Transverse colon (tissue), 4 donors: Measurements from ENCODE around the gene TM6SF1.

Experiments used
- EP300 ChIP-seq: sonication (generic); formaldehyde crosslinking; IDR thresholded peaks from one replicate; pipeline ENCODE4 v1.6.1; 2017; ENCODE audit warnings: antibody characterized with exemption, low read depth
- POLR2A ChIP-seq: fragments of 450-650 bp; IDR thresholded peaks from one replicate; pipeline ENCODE4 v1.6.1; 2016; ENCODE audit warnings: antibody characterized with exemption, mild to moderate bottlenecking, moderate library complexity
- POLR2AphosphoS5 ChIP-seq, 3 donors: sonication (generic); formaldehyde crosslinking; IDR thresholded peaks; one replicate each; pipeline ENCODE4 v1.6.1; 2016; ENCODE audit warnings: antibody characterized with exemption in 3 of 3
- TF ChIP-seq, protein P1 (sequence below), 5 experiments: fragments of 200-600 bp in 3 of 5; fragments of 450-650 bp in 2 of 5; sonication (generic) in 3 of 5; IDR thresholded peaks; 1 replicate in 2 of 5; 2 replicates in 3 of 5; pipeline ENCODE4 v1.5.1; 2016 to 2017; ENCODE audit warnings: antibody characterized with exemption in 5 of 5, inconsistent platforms in 3 of 5, mild to moderate bottlenecking in 2 of 5, moderate library complexity in 1 of 5

DNA sequence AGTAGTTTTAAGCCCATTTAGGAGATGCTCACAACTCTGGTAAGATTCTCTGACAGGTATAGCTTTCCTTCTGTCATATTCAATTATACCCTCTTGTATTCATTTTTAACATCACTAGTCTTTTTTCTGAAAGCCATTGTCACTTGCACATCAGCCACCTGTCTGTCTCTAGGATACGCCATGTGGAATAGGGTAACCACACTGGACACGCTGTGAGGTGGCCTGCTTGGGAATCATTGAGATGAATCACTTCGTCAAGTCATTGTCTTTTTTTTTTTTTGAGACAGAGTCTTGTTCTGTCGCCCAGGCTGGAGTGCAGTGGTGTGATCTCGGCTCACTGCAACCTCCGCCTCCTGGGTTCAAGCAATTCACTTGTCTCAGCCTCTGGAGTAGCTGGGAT lies 7.4 kb downstream of the TM6SF1 start:
- TF ChIP-seq POLR2A, result no peak
- TF ChIP-seq EP300, result no peak
- TF ChIP-seq, protein P1, sequence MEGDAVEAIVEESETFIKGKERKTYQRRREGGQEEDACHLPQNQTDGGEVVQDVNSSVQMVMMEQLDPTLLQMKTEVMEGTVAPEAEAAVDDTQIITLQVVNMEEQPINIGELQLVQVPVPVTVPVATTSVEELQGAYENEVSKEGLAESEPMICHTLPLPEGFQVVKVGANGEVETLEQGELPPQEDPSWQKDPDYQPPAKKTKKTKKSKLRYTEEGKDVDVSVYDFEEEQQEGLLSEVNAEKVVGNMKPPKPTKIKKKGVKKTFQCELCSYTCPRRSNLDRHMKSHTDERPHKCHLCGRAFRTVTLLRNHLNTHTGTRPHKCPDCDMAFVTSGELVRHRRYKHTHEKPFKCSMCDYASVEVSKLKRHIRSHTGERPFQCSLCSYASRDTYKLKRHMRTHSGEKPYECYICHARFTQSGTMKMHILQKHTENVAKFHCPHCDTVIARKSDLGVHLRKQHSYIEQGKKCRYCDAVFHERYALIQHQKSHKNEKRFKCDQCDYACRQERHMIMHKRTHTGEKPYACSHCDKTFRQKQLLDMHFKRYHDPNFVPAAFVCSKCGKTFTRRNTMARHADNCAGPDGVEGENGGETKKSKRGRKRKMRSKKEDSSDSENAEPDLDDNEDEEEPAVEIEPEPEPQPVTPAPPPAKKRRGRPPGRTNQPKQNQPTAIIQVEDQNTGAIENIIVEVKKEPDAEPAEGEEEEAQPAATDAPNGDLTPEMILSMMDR (IDR thresholded peaks at IDR 0.05), result no peak
- TF ChIP-seq POLR2AphosphoS5 (IDR thresholded peaks at IDR 0.05), result no peak
